GM19025 (cell line): ENCODE results near the gene SEMA5A.
"Not testable (repeated sequence)": the region's sequence is repeated elsewhere in the genome, so short reads cannot be mapped to it uniquely, and the experiment has no call there.

Source experiments
- ATAC-seq: cut with Tn5 transposase; IDR thresholded peaks from one replicate; pipeline ENCODE4 v1.9.1; 2021; ENCODE audit warnings: mild to moderate bottlenecking, low read depth, moderate library complexity; ENCODE audit not compliant: unreplicated experiment

SEMA5A gene

DNA sequence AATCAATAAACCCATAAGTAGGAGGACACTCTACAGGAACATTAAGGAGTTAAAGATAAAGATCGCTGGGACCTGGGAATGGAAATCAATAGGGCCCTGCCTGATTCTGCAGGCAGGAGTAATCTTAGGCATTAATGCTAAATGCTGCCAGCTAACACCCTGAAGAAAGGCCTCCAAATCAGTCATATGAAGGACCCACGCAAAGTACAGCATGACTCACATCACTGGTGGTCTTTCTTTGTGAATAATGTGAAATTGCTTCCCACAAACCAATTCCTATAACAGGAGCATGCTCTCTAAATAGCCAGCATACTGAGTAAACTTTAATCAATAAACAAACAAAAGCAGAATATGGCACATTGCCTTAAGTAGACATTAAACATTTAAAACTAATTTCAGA is 172.3 kb downstream of the SEMA5A start:
- ATAC-seq: no peak

DNA sequence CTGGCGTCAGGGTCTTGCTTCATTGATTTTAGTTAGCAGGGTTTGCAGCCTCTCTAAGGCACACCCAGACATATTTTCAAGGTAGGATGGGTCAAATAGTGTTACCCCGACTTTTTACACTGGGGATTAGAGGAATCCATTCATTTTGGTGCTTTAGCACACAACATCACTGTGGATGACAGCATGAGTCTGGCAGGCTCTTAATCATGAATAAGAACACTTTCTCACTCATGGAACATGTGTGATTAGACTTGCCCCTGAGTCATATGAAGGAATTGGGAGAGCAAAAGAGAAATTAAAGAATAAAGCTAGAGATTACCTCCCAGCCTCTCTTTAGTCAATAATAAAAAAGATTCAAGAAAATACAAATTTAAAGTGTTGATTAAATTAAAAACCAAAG is 175.6 kb downstream of the SEMA5A start:
- no peak for ATAC-seq

DNA sequence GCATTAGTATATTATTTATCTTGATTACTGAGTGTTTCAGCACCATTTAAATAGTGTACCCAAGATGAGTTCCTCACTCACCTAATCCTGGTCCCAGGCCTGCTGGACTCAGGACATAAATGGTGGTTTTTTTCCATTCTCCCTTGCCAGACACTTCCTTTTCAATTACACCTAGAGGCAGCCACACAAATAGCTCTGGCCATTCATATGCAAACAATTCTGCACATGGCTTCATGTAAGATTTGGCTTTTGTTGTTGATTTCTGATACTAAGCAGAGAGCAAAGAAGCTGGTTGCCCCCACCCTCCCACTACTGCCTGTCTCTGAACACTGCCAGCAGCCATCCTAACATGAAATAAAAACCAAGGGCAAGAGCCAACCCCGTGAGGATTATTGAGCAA is 180.4 kb downstream of the SEMA5A start:
- no peak for ATAC-seq

DNA sequence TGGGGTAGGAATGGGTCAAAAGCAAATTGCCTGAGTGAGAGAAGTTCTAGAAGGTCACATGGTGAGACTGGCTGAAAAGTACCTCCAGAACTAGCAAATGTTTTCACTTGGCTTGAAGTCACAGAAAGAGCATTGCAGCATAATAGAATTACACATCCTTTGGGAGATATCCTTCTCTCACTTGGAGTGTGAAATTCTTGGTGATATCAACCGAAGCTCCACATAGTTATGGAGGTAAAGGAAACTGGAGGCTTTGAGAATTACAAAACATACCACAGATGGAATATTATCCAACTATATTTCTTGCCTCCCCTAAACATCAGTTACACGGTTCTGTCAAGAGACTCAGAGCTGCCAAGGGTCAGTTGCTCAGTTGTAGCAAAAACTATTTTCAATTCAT is 182.4 kb downstream of the SEMA5A start:
- ATAC-seq: no peak

DNA sequence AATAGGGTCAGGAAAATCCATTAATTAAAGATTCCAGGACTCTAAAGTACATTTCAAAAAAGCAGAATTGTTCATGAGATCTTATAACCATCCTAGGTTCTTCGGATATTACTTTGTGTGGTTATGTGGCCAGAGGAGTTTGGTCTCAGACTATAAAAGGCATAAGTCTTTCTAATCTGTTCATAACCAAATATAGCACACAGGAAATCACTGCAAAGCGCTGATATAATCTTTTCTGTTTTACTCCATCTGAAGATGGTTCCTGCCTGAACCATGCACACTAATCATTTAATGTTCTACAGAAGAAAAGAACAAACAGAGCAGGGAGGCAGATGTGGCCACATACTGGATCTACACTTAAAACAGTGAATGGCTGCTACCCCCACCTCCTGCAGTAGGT is 182.8 kb downstream of the SEMA5A start:
- ATAC-seq: peak; percentile 21

DNA sequence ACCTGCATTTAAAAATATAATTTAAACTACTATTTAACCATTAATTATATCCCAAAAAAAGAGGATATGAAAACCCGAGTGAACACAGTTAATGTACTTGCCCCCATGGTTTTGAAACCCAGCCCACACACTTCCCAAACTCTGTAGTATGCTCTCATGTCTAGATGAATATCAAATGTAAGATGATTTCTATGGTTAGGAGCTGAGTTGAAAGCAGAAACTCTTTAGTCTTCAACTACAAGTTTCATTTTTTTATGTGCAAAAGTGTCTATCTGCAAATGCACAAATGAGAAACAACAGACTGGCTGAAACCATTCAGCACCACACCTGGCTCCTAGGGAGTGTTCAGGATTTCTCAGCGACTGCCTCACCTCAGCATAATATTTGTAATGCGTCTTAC is 183.3 kb downstream of the SEMA5A start:
- ATAC-seq: peak; percentile 34

DNA sequence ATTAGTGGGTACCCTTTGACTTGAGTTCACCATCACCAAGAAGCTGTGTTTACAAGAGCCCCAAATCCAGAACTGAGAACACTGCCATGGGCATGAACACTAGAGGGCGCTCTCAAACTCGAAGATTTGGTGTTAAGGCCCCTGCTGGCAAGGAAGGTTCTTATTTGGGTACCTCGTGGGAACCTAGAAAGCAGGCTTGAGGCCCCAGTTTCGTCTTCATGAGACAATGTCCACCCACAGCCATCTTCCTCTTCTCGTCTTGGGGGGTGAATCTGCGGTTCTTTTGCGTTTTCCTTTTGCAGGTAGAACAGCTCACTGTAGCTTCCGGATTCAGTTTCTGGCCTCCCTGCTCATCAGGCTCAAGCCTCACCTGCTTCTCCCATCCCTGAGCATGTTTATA is 184.0 kb downstream of the SEMA5A start:
- peak; percentile 72 for ATAC-seq

DNA sequence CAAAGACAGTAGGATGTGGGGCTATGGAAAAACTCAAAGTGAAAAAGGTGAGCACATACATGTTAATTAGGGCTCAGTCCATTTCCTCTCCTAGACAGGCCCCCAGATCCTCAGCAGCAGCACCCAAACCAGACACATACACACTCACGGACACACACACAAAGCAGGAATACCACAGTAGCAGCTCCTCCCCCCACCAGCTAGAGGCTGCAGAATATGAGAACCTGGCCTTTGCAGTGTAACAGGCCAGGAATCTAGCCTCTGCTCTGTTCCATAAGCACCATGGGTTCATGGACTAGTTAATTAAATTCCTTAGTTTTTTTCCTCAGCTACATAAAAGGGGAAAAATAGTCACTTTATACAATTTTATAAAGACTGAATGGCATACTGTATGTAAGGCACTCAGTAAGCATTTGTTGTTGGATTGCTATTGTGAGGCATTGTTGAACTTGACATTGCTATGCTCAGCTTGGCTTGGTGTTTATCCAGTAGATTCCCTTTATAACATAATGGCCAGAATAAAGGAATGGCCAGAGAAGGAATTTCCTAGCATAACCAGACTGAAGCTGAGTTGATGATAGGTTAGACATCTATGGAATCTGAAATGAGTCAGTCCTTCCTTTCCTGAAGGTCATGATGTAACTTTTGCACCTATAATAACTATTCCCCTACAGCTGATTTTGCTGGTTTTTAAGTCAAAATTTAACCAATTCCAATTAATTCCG is 186.8 kb downstream of the SEMA5A start:
- no peak for ATAC-seq

DNA sequence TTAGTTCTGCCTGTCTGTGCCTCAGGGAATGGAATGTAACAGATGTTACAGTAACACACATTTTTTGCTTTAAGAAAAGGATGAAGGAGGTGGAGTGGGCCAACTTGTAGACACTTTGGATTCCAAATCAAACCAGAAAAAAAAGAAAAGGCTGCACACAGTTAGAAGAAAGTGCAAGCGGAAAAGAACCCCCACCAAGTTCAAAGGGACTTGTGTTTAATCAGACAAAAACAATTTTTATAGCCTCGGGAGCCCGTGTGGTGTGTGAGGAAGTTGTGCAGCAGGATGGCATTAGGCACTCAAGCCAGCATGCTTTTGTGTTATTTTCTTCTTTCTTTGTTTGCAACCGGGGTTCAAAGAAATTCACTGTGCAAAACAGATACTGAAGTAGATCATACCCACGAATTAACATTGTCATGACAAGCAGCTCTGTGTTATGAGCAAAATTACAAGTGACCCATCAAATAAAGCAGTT is 189.5 kb downstream of the SEMA5A start:
- ATAC-seq: no peak

DNA sequence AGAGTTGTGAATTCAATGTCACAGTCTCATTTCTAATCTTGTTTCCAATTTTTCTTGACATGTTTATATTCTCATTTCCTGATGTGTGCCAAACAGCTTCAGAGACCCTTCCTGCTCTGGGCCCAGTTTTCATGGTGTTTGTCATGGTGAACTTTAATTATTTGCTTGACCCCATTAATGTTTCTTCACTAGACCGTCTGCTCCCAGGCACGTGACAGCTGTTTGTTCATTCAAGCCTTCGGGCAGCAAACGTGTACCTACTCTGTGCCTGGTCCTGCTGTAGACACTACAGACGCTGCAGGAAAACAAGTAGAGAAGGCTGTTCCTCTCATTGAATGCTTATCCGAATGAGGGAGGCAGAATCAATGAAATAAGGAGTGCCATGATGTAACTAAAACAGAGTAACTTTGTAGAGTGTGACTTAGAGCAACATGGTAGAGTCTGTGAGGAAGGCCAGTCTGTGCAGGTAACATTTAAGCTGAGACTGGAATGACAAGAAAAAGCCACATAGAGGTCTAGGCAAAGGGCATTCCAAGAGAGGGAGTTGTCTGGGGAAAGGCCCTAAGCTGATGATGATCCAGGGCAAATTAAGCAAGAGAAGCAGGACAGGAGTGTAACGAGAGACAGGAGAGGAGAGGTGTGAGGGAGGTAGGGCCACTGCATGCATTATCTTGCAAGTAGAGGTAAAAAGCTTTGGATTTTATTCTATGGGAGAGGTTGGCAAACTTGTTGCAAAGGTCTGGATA is 191.4 kb downstream of the SEMA5A start:
- ATAC-seq: no peak

DNA sequence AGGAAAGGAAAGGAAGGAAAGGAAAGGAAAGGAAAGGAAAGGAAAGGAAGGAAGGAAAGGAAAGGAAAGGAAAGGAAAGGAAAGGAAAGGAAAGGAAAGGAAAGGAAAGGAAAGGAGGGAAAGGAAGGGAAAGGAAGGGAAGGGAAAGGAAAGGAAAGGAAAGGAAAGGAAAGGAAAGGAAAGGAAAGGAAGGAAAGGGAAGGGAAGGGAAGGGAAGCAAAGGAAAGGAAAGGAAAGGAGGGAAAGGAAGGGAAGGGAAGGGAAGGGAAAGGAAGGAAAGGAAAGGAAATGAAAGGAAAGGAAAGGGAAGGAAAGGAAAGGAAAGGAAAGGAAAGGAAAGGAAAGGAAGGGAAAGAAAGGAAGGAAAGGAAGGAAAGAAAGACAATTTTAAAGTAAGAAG is 192.8 kb downstream of the SEMA5A start:
- ATAC-seq: not testable (repeated sequence)

DNA sequence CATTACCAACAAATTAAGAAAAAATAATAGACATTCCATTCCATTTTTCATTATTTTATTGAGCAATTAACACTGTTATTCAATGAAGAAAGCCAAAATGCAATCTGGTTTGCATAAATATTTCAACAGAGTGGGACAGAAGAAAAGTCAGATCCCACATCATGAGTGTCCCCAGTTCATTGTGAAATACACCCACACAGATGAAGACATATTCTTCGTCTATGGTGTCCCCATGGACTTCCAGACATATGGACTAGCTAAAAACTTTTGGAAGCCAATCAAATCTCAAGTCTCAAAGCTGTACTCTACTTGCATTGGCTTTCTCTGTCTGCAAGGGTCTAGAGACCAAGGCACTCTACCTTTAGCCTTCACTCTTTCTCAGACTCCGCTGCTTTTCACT is 194.3 kb downstream of the SEMA5A start:
- no peak for ATAC-seq

DNA sequence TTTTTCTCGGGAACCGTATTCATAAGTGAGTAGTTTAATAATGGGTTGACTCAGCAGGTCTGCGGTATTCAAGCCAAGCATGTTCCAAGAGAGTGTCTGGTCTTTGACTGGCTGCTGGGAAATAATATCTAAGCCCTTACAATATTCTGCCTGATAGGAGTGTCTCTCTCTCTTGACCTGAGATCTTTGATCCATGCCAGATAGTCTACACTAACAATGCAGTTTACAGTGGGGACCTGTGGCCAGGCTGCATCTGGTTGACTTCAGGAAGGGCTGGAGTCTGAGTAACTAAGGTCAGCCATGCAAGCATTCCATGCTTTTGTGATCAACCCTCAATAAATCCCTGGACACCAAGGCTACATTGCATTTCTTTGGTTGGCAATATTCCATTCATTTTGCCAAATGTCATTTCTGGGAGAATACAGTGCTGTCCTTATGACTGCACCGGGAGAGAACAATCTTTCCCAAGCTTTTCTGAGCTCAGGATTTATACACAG is 195.5 kb downstream of the SEMA5A start:
- no peak for ATAC-seq

DNA sequence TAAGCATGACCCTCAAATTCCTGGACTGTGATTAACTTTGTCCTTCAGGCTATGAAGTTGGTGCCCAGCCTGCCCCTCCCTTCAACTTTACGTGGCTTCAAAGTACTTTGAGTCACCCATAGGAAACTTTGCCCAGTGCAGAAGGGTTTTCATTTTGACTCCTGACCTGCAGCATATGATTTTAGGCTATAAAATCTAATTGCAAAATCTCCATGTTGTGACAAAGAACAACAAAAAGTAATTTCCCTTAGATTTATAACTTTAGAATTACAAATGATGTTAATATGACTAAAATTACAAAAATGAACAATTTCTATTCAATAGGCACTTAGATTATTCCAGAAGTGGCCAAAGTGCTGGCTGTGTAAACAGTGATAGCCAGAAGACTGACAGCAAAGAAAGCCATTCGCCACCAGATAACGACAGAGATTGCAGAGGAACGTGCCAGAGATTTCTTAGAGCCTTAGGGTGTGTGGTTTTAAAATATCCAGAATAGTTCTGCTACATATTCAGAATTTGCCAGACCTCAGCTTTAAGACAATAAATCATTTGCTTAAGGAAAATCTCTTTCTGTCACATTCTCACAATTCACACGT is 197.4 kb downstream of the SEMA5A start:
- no peak for ATAC-seq

DNA sequence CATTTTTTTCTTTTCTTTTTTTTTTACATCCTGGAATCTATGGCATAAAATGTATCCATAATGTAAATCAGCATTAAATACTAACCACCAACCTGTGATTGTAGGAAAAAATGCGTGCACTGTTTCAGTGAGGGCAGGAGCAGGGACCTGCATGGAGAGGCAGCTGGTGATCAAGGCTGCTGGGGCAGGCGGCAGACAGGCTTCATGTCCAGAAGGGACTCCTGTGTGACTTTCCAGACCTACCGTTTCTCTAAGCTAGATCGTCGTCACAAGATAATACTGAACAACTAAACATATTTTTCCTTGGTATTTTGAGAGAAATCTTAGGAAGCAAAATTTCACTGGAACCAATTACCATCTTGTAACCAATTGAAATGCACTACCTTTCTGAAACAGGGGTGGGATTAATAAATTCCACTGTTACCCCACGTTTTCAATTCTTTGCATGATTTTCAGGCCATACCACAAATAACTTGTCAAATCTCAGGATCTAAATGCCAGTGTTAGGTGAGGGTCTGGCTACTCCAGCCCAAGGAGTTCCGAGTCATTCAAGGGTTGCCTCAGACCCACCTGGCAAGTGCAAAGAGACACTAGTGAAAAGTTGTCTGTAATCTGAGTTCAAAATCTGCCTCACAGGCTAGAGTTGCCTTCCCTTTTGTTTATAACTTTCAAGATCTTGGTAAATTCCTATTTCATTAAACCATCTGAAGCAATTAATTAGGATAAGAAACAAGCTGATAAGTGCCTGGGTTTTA is 198.2 kb downstream of the SEMA5A start:
- ATAC-seq: no peak

DNA sequence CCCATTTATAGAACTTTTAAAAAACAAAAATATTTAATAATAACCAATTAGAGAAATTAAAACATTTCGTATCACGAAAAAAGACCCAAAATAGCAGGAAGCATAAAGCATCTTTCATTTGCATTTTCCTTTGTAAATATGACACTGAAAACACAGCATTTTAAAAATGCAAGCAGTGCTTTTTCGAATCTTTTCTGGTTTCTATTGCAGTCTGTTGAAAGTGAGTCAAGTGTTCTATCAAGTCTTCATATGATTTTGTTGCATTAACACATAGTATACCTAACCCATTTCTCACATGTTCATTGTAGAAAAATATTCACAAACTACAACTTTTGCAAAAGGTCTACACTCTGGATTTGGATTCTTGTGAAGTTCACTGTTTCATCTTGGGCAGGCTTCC is 198.8 kb downstream of the SEMA5A start:
- no peak for ATAC-seq

DNA sequence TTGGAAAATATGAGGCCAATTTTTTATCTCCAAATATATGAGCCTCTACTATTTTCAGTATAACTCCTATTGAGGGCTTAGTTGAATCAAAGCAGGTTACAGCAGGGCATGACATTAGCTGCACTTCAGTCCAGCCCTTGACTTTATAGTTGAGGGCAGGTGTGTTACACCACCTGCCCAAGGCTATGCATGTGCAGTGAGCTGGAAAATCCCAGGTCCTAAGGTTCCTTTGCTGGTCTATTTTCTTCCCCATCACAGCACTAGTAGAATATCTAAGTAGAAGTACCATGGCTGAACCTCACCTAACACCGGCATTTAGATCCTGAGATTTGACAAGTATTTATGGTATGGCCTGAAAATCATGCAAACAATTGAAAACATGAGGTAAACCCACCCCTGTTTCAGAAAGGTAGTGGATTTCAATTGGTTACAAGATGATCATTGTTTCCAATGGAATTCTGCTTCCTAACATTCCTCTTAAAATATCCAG is 201.1 kb downstream of the SEMA5A start:
- no peak for ATAC-seq

DNA sequence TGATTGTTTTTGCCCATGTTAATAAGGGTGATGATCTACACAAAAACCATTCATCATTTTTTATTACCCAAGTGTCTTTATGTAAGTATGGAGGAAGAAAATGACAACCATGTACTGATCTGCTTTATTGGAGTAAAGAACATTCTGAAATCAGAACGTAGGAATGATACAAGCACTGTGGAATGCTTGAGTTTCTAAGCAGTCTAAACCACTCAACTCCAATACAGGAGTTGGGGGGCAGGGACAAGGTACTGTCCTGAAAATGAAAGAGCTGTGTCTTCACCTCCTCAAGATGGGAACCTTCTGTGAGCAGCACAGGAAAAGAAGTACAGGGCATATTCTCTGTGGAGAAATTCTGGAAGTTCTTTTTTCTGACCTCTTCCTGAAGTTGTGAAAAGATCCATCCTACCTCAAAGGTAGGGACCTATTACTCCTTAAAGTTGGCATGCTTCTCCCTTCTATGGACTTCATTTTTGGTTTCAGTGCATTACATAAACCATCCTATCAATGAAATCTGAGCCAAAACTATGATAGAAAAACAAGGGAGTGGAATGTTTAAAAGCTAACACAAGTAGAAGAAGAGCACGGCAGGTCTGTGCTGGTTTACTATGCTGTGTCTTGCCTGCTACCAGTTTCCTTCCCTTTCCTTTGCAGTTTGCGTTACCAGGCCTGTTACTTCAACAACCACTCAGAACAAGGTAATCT is 202.6 kb downstream of the SEMA5A start:
- no peak for ATAC-seq

DNA sequence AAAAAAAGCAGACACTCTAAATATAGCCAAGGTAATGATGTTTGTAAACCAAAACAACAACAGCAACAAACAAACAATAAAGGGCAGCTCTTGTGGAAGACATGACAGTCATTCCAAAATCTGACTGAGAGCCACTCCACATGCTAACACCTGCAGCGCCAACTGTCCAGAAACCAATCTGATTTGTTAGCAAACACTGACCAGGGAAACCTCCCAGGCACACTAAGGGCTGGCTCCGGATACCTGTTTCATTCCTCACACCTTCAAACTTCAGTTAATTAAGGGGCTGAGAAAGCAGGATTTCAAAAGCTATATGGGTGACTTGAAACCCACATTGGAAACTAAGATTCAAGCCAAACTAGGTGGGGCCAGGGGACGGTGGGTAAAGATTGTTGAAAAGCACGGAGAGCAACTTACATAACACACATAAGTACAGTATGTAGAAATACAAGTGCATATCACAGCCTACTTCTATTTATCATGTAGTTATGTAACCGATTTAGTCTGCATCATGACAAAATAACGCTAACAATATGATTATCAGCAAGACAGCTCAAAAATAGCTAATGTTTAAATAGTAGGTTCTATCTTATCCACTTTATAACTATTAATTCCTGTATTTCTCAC is 203.6 kb downstream of the SEMA5A start:
- ATAC-seq: no peak

DNA sequence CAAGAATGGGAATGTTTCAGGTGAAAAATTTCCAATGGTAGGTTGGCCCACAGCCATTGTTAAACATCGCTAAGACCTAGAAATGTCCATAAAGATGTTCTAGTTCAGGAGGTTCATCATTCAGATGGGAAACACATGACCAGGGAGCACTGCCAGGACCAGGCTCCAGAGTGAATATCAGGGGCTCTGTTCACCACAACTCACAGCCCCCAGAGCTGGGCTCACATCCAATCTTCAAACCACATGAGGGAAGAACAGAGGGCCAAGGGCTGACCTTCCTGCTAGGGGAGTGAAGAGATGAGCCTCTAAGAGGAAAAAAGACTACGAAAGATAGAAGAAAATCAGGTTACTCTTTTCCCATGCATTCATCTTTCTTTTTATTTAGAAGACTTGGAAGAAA is 205.8 kb downstream of the SEMA5A start:
- no peak for ATAC-seq
